Stimulated activated naive CD8-positive, alpha-beta T cell treated with anti-CD3 and anti-CD28 coated beads, Interleukin-15, amount 100 ng/mL, for 72 hours (primary cell): ENCODE results near the gene EMP1.
A peak's percentile ranks its signal among the peaks of the same experiment; 100 is the strongest.

Experiments
- ATAC-seq: fragments of 150-1000 bp; cut with Tn5 transposase; 2 replicates; pipeline ENCODE4 v1.10.0; 2021; ENCODE audit warnings: mild to moderate bottlenecking, moderate library complexity
- DNase-seq, 2 donors: peaks; one replicate each; pipeline ENCODE4 v3.0.0; 2021 to 2022
- H3K27ac Mint-ChIP-seq, 2 donors: one replicate each; pipeline ENCODE4 v1.8.0; 2022; ENCODE audit warnings: mild to moderate bottlenecking in 2 of 2, mixed read lengths in 2 of 2, moderate library complexity in 2 of 2
- H3K27me3 Mint-ChIP-seq: one replicate; pipeline ENCODE4 v1.8.0; 2022; ENCODE audit warnings: mixed read lengths
- H3K4me1 Mint-ChIP-seq: one replicate; pipeline ENCODE4 v1.8.0; 2022; ENCODE audit warnings: mild to moderate bottlenecking, mixed read lengths
- H3K4me3 Mint-ChIP-seq, 2 donors: one replicate each; pipeline ENCODE4 v1.8.0; 2022; ENCODE audit warnings: mild to moderate bottlenecking in 2 of 2, mixed read lengths in 2 of 2, moderate library complexity in 1 of 2
- H3K9me3 Mint-ChIP-seq, 2 donors: one replicate each; pipeline ENCODE4 v1.8.0; 2022; ENCODE audit warnings: mixed read lengths in 2 of 2

Gene EMP1

DNA sequence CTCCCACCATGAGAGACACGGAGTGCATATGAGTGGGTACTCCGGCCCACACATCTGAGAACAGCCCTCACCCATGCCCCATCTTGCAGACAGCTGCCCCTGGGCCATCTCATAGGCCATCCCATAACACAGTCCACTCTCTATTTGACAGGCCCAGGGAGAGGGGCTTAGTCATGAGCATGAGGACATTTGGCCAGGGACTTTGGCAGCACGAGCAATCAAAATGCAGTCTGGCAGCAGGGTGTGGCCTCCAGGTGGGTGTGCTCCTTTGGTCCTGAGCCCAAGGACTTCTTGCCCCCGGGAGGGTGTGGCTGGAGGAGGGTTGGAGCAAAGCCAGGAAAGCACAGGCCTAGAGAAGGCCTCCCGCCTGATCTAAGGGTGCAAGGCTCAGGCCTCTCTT lies 25.6 kb downstream of the EMP1 start:
- Mint-ChIP-seq H3K4me1 (no peaks in the 10 kb centered on the region), H3K27me3 (peaks cover 37% of the 10 kb centered on the region), H3K27ac (no peak overlapping the region), H3K4me3 (no peak overlapping the region), H3K9me3 (peaks cover 0 to 5% of the 10 kb centered on the region in 2 donors)
- DNase-seq = no peak
- ATAC-seq = no peak

DNA sequence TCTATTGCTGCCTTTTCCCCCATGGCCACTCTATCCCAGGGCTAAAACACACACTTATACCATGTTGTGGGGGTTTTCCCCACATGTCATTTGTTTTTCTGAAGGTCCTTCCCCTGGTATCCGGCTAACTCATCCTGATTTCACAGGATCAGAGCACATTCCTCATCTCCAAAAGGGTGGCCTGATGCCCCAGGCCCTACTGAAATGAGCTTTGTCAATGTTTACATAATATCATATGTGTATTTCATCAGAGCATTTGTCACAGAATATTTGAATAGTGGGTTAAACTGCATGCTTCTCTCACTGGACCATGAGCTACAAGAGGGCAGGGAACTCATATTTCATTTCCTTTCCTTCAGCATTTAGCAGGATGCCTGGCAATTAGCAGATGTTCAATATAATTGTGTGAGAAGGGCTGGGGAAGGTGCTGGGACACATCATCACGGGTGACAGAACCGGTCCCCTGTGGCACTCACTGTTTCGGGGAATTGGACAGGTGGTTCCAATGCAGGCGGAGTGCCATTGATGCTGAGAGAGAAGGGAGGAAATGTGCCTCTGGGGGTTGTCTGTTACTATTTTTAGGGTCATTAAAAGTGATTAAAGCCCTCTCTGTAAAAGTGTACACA lies 26.8 kb downstream of the EMP1 start:
- Mint-ChIP-seq H3K27ac (no peak overlapping the region), H3K9me3 (peaks cover 0 to 5% of the 10 kb centered on the region in 2 donors), H3K4me1 (no peaks in the 10 kb centered on the region), H3K27me3 (peaks cover 43% of the 10 kb centered on the region), H3K4me3 (no peak overlapping the region)
- no peak for ATAC-seq
- DNase-seq = no peak

DNA sequence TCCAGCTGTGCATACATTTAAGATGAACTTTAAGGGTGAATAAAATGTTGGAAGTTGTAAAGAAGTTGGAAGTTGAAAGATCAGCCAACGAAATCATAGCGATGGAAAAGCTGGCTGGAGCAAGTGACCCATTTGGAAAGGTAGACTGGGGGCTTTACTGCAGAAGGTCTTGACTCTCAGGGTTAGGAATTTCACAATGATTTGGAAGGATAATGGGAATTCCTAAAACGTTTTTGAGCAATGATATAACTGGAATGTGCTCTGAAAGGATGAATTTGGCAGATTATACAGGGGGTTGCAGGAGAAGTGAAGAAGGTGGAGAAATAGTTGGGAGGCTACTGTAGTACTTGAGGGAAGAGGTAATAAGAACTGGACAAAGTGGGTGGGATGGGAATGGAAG lies 27.4 kb downstream of the EMP1 start:
- H3K27me3 Mint-ChIP-seq = peaks cover 43% of the 10 kb centered on the region
- peaks cover 0 to 5% of the 10 kb centered on the region in 2 donors for H3K9me3 Mint-ChIP-seq
- H3K4me3 Mint-ChIP-seq = no peak overlapping the region
- no peak for ATAC-seq
- H3K4me1 Mint-ChIP-seq = no peaks in the 10 kb centered on the region
- H3K27ac Mint-ChIP-seq = no peak overlapping the region
- no peak for DNase-seq

DNA sequence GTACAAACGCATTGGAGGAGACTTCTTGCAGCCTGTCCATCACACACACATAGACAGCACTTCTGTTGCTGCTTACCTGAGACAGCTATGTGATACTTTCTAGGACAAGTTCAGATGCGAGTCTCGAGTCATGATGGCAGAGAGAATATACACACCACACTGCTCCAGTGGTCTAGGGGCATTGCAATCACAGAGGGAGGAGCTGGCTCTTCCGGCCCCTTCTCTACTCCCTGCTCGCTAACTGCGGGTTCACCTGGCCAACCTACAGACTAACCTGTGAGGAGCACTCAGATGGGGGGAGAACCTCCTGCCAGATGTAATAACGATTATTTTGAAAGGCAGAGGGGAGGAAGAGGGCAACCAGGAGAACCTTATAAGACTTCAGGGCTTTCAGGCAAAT lies 30.7 kb downstream of the EMP1 start:
- no peak overlapping the region for H3K27ac Mint-ChIP-seq
- DNase-seq (no peak), ATAC-seq (no peak)
- no peaks in the 10 kb centered on the region for H3K4me1 Mint-ChIP-seq
- no peaks in the 10 kb centered on the region for H3K9me3 Mint-ChIP-seq
- peaks cover 43% of the 10 kb centered on the region for H3K27me3 Mint-ChIP-seq
- H3K4me3 Mint-ChIP-seq = no peak overlapping the region

DNA sequence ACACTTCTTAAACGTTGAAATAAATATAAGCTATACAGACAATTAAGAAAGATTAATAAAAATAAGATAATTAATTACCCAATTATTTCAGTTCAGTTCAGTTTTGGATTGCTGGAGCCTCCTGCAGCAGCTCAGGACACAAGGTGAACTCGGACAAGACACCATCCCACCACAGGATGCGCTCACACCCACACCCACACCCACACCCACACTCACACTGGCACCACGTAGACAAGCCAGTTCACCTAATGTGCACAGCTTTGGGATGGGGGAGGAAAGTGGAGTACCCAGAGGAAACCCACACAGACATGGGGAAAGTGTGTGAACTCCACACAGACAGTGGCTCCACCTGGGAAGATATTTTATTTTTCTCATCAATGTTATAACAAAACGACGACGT lies 32.1 kb downstream of the EMP1 start:
- H3K27ac Mint-ChIP-seq = no peak overlapping the region
- peaks cover 36% of the 10 kb centered on the region for H3K27me3 Mint-ChIP-seq
- no peaks in the 10 kb centered on the region for H3K9me3 Mint-ChIP-seq
- DNase-seq (no peak), ATAC-seq (no peak)
- no peaks in the 10 kb centered on the region for H3K4me1 Mint-ChIP-seq
- no peak overlapping the region for H3K4me3 Mint-ChIP-seq

DNA sequence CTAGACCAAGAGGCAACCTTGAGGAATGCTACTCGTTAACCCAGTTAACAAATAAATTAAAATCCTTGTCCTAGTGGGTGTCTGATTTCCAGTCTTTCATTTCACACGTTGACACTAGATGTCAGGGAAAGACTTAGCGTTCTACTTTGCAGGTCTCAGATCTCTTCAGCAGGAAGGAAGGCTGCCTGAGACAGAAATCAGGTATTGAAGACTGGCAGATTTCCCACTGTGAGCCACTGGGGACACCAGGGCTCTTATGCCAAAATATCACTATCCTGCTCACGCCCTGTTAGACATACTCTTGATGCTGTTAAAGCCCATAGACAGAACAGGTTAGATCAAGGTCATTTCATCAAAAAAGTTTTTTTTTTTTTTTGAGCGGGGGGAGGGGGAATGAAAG lies 33.0 kb downstream of the EMP1 start:
- Mint-ChIP-seq H3K4me1 (no peaks in the 10 kb centered on the region), H3K4me3 (no peak overlapping the region), H3K9me3 (no peaks in the 10 kb centered on the region), H3K27me3 (peaks cover 27% of the 10 kb centered on the region), H3K27ac (no peak overlapping the region)
- ATAC-seq (no peak), DNase-seq (no peak)

DNA sequence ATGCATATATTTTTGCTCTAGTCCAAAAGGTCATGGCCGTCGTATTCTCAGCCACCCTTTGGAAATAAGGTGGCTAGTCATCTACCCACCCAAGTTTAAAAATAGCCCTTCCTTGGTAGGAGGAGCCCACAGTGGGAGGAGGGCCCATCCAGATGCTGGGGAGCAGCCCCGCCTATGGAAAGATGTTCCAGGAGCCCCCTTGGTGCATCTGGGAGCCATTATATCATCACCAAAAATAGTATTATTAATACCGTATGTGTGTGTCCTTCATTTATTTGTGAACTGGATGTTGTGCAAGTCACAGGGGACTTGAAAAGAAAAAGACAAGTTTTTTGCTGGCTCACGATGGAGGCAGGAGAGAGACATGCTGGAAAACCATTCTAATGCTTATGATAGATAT lies 34.0 kb downstream of the EMP1 start:
- Mint-ChIP-seq H3K27ac (no peak overlapping the region), H3K27me3 (peaks cover 20% of the 10 kb centered on the region), H3K9me3 (no peaks in the 10 kb centered on the region), H3K4me1 (no peaks in the 10 kb centered on the region), H3K4me3 (no peak overlapping the region)
- DNase-seq (no peak), ATAC-seq (no peak)

DNA sequence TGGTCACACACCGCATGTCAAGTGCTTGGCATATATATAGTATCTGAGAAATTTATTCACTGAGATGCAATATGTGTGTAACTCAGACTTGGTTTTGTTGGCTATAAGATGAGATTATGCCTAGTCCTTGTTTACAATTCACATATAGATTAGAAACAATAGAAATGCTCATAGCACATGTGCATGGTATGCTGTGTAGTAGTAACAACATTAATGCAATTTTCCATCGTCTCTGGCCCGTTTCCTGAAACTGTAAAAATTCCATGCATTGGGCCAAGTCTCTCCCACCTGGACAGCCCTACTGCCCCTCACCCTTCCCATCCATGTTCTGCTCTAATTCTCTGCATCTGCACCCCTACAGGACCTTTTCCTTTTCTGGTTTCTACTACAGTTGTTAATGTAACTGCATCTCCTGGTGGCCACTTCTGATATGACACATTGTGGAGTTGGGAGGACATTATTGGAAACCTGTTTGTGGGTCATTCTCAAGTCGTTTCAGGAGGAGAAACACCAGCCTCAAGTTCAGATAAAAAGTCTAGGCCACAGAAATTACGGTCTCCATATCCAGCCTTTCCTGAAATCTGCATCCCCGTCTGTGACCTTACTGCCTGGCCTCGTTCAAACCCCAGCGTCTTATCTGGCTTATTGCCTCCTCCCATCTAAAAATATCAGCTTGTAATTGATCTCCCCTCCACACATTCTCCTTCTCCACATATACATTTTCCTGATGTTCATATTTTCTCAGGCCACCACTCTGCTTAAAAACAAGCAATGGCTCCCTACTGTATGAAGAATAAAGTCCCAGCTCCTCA lies 37.5 kb downstream of the EMP1 start:
- peak; percentile 19 to 23 for DNase-seq

DNA sequence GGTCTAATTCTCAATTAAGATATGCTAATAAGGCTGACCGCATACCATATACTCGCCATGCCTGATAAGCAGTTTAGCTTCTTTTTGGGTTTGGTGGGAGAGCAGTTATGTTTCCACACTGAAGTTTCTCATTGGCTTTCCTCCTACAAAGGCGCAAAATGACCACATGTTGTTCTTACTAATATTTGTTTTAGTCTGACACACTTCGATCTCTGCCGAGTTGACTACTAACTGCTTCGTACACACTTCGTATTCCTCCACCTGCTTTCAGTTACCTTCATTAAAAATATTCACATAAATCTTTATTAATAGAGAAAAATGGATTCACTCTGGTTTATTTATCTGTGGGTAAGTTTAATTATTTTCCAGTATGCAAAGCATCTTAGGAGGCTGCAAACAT lies 41.7 kb downstream of the EMP1 start:
- no peak overlapping the region for H3K4me3 Mint-ChIP-seq
- peaks cover 8% of the 10 kb centered on the region for H3K27me3 Mint-ChIP-seq
- DNase-seq (no peak), ATAC-seq (no peak)
- no peaks in the 10 kb centered on the region for H3K4me1 Mint-ChIP-seq
- H3K27ac Mint-ChIP-seq = no peak overlapping the region
- H3K9me3 Mint-ChIP-seq = no peaks in the 10 kb centered on the region

More for the DNA sequence above, 37.5 kb downstream of the EMP1 start:
- Mint-ChIP-seq H3K4me1 (no peaks in the 10 kb centered on the region), H3K4me3 (no peak overlapping the region), H3K27me3 (peaks cover 3% of the 10 kb centered on the region), H3K27ac (no peak overlapping the region), H3K9me3 (no peaks in the 10 kb centered on the region)
- peak; percentile 48 for ATAC-seq

DNA sequence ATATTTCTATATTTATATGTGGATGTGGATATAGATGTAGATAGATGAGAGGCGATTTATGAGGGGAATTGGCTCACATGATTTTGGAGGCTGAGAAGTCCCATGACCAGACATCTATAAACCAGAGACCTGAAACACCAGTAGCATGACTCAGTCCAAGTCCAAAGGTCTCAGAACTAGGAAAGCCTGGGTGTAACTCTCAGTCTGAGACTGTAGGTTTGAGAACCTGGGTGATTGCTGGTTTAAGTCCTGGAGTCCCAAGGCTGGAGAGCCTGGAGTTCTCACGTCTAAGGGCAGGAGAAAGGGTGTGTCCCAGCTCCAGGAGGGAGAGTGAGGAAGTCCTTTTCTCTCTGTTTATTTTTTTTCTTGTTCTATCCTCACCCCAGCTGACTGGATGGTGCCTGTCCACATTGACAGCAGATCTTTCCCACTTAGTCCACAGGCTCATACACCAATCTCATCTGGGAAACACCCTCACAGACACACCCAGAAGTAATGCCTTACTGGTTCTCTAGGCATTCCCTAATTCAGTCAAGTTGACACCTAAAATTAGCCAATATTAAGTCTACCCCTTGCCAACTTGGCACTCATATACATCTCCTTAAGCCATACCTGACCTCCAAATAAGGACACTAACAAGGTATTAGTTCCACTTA lies 45.4 kb downstream of the EMP1 start:
- H3K4me3 Mint-ChIP-seq = no peak overlapping the region
- no peak overlapping the region for H3K27ac Mint-ChIP-seq
- H3K9me3 Mint-ChIP-seq = no peaks in the 10 kb centered on the region
- ATAC-seq = no peak
- no peaks in the 10 kb centered on the region for H3K4me1 Mint-ChIP-seq
- DNase-seq = no peak
- H3K27me3 Mint-ChIP-seq = peaks cover 8% of the 10 kb centered on the region

DNA sequence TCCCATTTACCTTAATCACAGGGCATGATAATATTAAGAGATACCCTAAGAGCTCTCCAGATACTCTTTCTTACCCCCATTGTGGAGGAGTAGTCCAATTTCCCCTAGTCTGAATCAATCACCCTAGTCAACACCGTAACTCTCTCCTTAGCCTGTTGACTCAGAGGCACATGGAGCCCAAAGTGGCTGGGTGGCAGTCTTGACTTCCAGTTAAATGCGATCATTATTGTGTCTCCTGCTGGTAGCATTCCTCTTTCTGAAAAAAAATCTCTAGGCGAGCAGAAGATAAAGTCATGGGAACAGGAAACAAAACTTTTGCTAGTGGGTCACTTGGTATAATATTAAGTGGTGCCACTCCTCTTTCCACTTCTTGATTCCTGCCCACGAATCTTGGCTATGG lies 46.4 kb downstream of the EMP1 start:
- Mint-ChIP-seq H3K4me3 (no peak overlapping the region), H3K27me3 (peaks cover 8% of the 10 kb centered on the region), H3K27ac (no peak overlapping the region), H3K9me3 (no peaks in the 10 kb centered on the region), H3K4me1 (no peaks in the 10 kb centered on the region)
- DNase-seq (no peak), ATAC-seq (no peak)

DNA sequence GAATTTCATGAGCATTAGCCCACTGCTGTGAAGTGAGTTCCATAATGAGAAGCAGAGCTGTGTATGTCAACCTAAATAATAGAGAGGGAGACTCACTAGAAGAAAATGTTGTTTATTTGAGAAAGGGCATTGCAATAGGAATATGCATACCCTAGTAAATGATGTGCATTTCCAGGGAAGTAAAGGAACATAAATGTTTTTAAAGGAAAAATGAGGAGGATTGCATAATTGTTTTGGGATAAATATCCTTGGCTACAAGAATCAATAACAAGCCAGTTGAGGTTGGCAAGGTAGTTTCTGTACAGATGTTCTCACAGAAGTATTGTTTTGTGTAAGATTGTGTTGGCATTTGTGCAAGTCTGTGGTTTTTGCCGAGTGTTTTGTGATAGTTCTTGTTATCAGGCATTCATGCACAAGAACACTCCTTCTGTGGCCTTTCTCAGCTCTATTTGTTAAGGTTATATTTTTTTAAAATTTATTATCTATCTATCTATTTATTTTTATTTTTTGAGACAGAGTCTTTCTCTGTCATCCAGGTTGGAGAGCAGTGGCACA lies 47.1 kb downstream of the EMP1 start:
- Mint-ChIP-seq H3K9me3 (no peaks in the 10 kb centered on the region), H3K4me3 (no peak overlapping the region), H3K27ac (no peak overlapping the region), H3K27me3 (peaks cover 8% of the 10 kb centered on the region), H3K4me1 (no peaks in the 10 kb centered on the region)
- ATAC-seq (no peak), DNase-seq (no peak)

DNA sequence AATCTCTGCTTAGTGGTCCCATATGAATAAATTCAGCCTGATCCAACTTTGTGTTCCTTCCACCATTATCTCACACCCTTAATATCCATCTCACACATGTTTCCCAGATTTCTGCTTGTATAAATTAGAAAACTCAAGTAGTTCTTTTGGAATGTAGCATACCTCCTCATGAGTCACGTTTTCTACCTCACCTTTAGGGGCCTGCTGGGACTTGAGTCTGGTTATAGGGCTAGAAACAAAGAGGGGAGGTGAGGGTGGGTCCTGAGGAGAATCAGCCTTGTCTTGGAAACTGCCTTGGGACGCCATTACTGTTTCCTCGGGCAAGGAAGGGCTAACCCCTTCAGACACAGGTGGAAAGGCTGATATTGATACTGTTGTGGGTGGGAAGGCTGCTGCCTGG lies 51.1 kb downstream of the EMP1 start:
- H3K4me1 Mint-ChIP-seq = no peaks in the 10 kb centered on the region
- no peaks in the 10 kb centered on the region for H3K9me3 Mint-ChIP-seq
- H3K27ac Mint-ChIP-seq = no peak overlapping the region
- DNase-seq (no peak), ATAC-seq (no peak)
- H3K27me3 Mint-ChIP-seq = peaks cover 12% of the 10 kb centered on the region
- H3K4me3 Mint-ChIP-seq = no peak overlapping the region

DNA sequence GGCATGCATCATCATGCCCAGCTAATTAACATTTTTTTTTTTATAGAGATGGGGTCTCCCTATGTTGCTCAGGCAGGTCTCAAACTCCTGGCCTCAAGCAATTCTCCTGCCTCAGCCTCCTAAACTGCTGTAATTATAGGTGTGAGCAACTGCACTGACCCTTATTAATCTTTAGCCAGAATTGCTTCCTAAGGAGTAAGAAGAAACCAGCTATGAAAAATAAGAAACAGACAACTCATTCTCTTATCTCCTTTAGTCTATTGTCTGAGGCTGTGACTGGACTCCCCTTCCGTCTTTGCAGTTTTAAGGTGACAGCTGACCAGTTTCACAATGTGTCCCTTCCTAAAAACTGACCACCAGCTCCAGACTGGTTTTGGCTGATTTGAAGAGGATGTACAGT lies 52.4 kb downstream of the EMP1 start:
- H3K4me1 Mint-ChIP-seq = no peaks in the 10 kb centered on the region
- DNase-seq (no peak), ATAC-seq (no peak)
- H3K27ac Mint-ChIP-seq = no peak overlapping the region
- H3K27me3 Mint-ChIP-seq = peaks cover 12% of the 10 kb centered on the region
- H3K9me3 Mint-ChIP-seq = no peaks in the 10 kb centered on the region
- no peak overlapping the region for H3K4me3 Mint-ChIP-seq

DNA sequence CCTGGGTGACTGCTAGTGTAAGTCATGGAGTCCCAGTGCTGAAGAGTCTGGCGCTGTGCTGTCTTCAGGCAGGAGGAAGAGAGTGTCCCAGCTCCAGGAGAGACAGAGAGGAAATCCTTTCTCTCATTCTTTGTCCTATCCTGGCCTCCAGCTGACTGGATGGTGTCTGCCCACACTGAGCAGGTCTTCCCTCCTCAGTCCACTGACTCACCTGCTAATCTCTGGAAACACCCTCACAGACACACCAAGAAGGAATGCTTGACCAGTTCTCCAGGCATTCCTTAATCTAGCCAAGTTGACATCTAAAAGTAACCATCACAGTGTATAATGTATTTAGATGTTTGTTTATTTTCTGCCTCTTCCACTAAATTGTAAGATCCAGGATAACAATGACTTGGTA lies 53.9 kb downstream of the EMP1 start:
- DNase-seq = no peak
- H3K4me3 Mint-ChIP-seq = no peak overlapping the region
- no peaks in the 10 kb centered on the region for H3K9me3 Mint-ChIP-seq
- peaks cover 12% of the 10 kb centered on the region for H3K27me3 Mint-ChIP-seq
- no peaks in the 10 kb centered on the region for H3K4me1 Mint-ChIP-seq
- peak overlapping the region in 1 of 2 donors; percentile 59 for H3K27ac Mint-ChIP-seq
- ATAC-seq = no peak

DNA sequence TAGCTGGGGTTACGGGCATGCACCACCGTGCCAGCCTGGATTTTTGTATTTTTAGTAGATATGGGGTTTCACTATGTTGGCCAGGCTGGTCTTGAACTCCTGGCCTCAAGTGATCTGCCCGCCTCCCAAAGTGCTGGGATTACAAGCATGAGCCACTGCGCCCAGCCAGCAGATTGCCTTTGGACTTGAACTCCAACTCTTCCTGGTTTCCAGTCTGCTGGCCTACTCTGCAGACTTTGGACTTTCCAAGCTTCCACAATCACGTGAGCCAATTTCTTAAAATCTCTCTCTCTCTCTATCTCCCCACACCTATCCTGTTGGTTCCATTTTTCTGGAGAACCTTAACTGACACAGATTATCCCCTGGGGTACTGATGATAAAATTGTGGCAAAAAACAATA lies 55.0 kb downstream of the EMP1 start:
- Mint-ChIP-seq H3K27me3 (peaks cover 12% of the 10 kb centered on the region), H3K27ac (no peak overlapping the region), H3K9me3 (no peaks in the 10 kb centered on the region), H3K4me3 (no peak overlapping the region), H3K4me1 (peaks cover 7% of the 10 kb centered on the region)
- DNase-seq (no peak), ATAC-seq (no peak)
